Skeletal muscle satellite cell (primary cell): ENCODE data around the gene EMX2.
"Not testable (repeated sequence)": the region's sequence is repeated elsewhere in the genome, so short reads cannot be mapped to it uniquely, and the experiment has no call there.

Experiments
- H3K27me3 ChIP-seq: 2 replicates; pipeline ENCODE4 v1.7.0; 2013; ENCODE audit warnings: low read length; ENCODE audit not compliant: control insufficient read depth, insufficient read depth
- H3K36me3 ChIP-seq: 2 replicates; pipeline ENCODE4 v1.7.0; 2013; ENCODE audit warnings: mild to moderate bottlenecking, control low read depth, low read length; ENCODE audit not compliant: insufficient read depth
- H3K4me1 ChIP-seq: 2 replicates; pipeline ENCODE4 v1.7.0; 2013; ENCODE audit warnings: low read length; ENCODE audit not compliant: control insufficient read depth, insufficient read depth
- H3K4me2 ChIP-seq: 2 replicates; pipeline ENCODE4 v1.7.0; 2013; ENCODE audit warnings: mild to moderate bottlenecking, low read length
- H3K4me3 ChIP-seq: 2 replicates; pipeline ENCODE4 v1.7.0; 2013; ENCODE audit warnings: low read length
- H3K9ac ChIP-seq: 2 replicates; pipeline ENCODE4 v1.7.0; 2013; ENCODE audit warnings: mild to moderate bottlenecking, low read depth, low read length, moderate library complexity
- H3K9me3 ChIP-seq: replicated peaks from 2 replicates; pipeline ENCODE4 v1.7.0; 2013; ENCODE audit warnings: mild to moderate bottlenecking, control low read depth, low read length

Gene EMX2

DNA sequence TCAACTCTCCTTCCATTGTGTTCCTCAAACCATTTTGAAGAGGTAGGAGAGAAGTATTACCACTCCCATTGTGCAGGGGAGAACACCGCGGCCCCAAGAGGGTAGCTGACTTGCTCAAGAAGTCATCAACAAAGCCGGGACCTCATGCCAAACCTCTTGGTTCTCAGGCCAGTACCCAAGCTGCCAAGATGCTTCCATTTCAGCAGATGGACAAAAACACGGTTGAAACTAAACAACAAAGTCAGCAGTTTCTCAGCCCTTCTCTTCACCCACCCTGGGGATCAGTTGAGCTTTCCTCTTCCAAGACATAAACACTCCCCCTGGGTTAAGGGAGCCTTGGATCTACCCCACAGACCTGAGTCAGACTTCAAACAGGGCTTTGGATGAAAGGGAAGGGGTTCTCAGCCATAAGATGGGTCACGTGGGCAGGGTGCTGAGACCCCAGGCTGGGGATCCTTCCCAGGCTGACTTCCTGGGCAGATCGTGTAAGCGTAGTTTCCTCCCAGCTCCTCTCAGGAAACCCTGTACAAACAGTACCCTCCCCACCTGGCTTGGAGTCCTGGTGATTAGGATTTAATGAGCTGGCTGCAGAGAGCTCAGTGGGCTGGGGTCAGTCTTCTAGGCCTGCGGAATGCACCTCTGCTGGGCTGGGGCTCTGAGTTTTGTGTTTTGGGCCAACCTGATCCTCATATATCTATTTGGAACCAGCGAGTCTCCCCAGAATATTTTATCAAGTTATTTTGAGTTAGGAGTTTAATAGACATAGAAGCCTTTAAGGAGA is 27.3 kb downstream of the EMX2 start:
- no peak overlapping the region for H3K4me3 ChIP-seq
- peaks cover 4% of the 10 kb centered on the region for H3K27me3 ChIP-seq

GRCh38 chr10:117570880-117571279 is 28.3 kb downstream of the EMX2 start:
- H3K4me2 ChIP-seq: no peak overlapping the region
- H3K4me1 ChIP-seq: no peaks in the 10 kb centered on the region
- peaks cover 4% of the 10 kb centered on the region for H3K27me3 ChIP-seq
- H3K9me3 ChIP-seq: no peaks in the 10 kb centered on the region
- no peak overlapping the region for H3K9ac ChIP-seq
- no peak overlapping the region for H3K4me3 ChIP-seq
- no peaks in the 10 kb centered on the region for H3K36me3 ChIP-seq

More for the DNA sequence above, 27.3 kb downstream of the EMX2 start:
- no peak overlapping the region for H3K4me2 ChIP-seq
- H3K36me3 ChIP-seq: no peaks in the 10 kb centered on the region
- H3K9me3 ChIP-seq: no peaks in the 10 kb centered on the region
- no peaks in the 10 kb centered on the region for H3K4me1 ChIP-seq
- H3K9ac ChIP-seq: no peak overlapping the region

DNA sequence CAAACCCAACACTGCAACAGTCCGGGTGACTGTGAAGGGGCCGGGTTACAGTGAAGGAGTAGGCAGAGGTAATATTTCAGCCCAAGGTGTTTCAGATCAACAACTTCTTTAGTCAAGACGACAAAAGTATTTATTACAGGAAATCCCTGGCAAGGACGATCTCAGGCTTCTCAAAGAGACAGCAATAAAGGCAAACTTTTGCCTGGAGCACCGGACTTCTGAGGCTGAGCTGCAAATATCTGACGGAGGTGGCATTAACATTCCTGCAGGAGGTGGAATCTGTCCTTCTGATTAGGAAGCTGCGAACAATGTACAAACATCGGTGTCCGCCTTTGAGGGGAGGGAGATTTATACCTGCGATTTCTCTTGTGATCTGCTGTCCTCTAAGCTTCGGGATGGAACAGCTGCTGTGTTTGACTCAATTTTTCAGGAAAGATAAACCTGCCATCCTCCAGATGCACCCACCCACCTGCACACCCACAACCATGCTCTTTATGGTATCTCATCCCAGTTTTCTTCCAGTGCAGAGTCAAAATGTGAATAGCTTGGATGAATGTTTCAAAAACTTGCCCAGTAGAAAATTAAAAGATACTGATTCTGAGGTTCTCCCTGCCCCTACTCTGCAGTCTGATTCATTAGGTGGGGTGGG is 32.1 kb downstream of the EMX2 start:
- Histone ChIP-seq H3K4me2 (no peak overlapping the region), H3K4me1 (no peaks in the 10 kb centered on the region), H3K4me3 (no peak overlapping the region), H3K9me3 (no peaks in the 10 kb centered on the region), H3K36me3 (no peaks in the 10 kb centered on the region), H3K9ac (no peak overlapping the region), H3K27me3 (no peaks in the 10 kb centered on the region)

GRCh38 chr10:117578490-117578889 is 35.9 kb downstream of the EMX2 start:
- H3K9ac ChIP-seq: no peak overlapping the region
- no peak overlapping the region for H3K4me3 ChIP-seq
- H3K9me3 ChIP-seq: no peaks in the 10 kb centered on the region
- no peaks in the 10 kb centered on the region for H3K27me3 ChIP-seq
- H3K4me2 ChIP-seq: no peak overlapping the region
- no peaks in the 10 kb centered on the region for H3K36me3 ChIP-seq
- no peaks in the 10 kb centered on the region for H3K4me1 ChIP-seq

DNA sequence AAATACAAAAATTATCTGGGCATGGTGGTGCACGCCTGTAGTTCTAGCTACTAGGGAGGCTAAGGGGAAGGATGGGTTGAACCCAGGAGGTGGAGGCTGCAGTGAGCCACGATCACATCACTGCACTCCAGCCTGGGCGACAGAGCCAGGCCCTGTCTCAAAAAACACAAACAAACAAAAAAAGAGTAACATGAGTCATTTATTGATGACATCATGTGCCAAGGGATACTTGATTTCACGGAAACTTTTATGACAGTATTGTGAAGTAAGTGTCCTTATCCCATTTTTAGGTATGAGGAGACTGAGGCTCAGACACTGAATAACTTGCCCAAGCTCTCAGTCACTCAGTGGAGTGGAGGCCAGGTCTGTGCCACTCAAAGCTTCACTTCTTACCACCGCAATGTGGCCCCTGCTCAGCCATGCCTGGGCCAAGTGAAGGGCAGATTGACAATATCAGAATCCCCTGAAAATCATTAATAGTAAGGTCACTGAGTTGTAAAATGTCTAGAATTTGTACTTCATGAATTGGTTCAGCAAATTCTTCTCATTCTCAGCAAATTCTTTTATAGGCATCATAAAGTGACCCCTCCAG is 36.5 kb downstream of the EMX2 start:
- Histone ChIP-seq H3K9me3 (no peaks in the 10 kb centered on the region), H3K36me3 (no peaks in the 10 kb centered on the region), H3K4me3 (no peak overlapping the region), H3K4me2 (no peak overlapping the region), H3K9ac (no peak overlapping the region), H3K4me1 (no peaks in the 10 kb centered on the region), H3K27me3 (no peaks in the 10 kb centered on the region)

GRCh38 chr10:117581961-117582360 is 39.4 kb downstream of the EMX2 start:
- no peak overlapping the region for H3K4me3 ChIP-seq
- H3K9ac ChIP-seq: no peak overlapping the region
- H3K36me3 ChIP-seq: no peaks in the 10 kb centered on the region
- H3K4me2 ChIP-seq: no peak overlapping the region
- H3K27me3 ChIP-seq: no peaks in the 10 kb centered on the region
- H3K4me1 ChIP-seq: no peaks in the 10 kb centered on the region
- no peaks in the 10 kb centered on the region for H3K9me3 ChIP-seq

GRCh38 chr10:117584831-117585230 is 42.3 kb downstream of the EMX2 start:
- H3K4me1 ChIP-seq, H3K27me3 ChIP-seq: not testable (repeated sequence)

DNA sequence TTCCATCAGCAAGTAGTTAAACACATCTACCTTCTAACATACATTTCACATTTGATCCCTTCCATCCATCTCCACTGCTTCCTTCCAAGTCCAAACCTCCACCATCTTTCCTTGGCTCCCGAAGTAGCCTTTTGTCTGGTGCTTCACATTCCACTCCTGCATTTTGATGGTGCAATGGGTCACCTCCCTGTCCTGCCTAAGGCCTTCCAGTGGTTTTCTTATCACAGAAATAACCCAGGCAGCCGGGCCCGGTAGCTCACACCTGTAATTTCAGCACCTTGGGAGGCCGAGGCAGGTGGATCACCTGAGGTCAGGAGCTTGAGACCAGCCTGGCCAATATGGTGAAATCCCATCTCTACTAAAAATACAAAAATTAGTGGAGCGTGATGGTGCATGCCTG is 44.5 kb downstream of the EMX2 start:
- H3K9ac ChIP-seq: no peak overlapping the region
- no peaks in the 10 kb centered on the region for H3K9me3 ChIP-seq
- no peak overlapping the region for H3K4me3 ChIP-seq
- no peak overlapping the region for H3K4me2 ChIP-seq
- no peaks in the 10 kb centered on the region for H3K27me3 ChIP-seq
- no peaks in the 10 kb centered on the region for H3K4me1 ChIP-seq
- no peaks in the 10 kb centered on the region for H3K36me3 ChIP-seq

More at GRCh38 chr10:117584831-117585230, 42.3 kb downstream of the EMX2 start:
- H3K36me3 ChIP-seq, H3K9me3 ChIP-seq, H3K4me3 ChIP-seq, H3K9ac ChIP-seq, H3K4me2 ChIP-seq: not testable (repeated sequence)

- H3K9me3 ChIP-seq: no peaks in the 10 kb centered on the region
- H3K4me1 ChIP-seq: no peaks in the 10 kb centered on the region
- no peak overlapping the region for H3K9ac ChIP-seq
- no peak overlapping the region for H3K4me2 ChIP-seq
- no peaks in the 10 kb centered on the region for H3K27me3 ChIP-seq
- H3K36me3 ChIP-seq: no peaks in the 10 kb centered on the region
- H3K4me3 ChIP-seq: no peak overlapping the region
Measured at GRCh38 chr10:117590101-117590875, 47.7 kb downstream of the EMX2 start.

DNA sequence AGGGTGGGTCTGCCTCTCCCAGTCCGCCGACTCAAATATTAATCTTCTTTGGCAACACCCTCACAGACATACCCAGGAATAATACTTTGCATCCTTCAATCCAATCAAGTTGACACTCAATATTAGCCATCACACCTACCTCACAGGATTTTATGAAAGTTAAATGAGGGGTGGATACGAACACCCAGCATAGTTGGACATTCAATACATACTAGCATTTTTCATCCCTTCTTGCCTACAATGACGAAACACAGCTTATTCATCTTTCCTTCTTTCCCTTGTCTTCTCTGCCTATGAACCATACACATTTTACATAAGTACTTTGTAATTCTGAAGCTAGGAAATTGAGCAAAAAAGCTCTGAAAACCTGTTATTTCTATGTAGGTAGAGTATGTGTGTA is 48.5 kb downstream of the EMX2 start:
- Histone ChIP-seq H3K4me3 (no peak overlapping the region), H3K9me3 (no peaks in the 10 kb centered on the region), H3K4me1 (no peaks in the 10 kb centered on the region), H3K4me2 (no peak overlapping the region), H3K9ac (no peak overlapping the region), H3K36me3 (no peaks in the 10 kb centered on the region), H3K27me3 (no peaks in the 10 kb centered on the region)

DNA sequence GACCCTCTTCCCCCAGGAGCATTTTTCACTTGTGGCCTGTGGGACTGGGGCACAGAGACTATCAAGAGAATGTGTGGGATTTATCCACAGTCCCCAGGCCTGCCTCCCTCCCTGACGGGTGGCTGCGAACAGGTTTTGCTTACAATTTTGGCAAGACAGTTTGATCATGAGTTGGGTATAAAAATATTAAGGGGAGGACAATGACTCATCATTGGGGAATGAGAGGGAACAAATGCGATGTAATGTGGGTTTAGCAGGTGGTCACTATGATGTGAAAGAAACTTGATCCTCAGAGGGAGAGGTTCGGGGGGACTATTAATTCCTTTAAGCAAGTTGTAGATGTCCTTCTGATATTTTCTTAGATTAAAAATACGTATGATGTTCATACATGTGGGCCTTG is 52.2 kb downstream of the EMX2 start:
- Histone ChIP-seq H3K4me2 (no peak overlapping the region), H3K36me3 (no peaks in the 10 kb centered on the region), H3K4me1 (no peaks in the 10 kb centered on the region), H3K4me3 (no peak overlapping the region), H3K9ac (no peak overlapping the region), H3K27me3 (no peaks in the 10 kb centered on the region), H3K9me3 (no peaks in the 10 kb centered on the region)
